SK-N-SH (cell line): ENCODE measurements around the gene PSMF1. TPM values are rescaled to one million over a fixed set of nuclear protein-coding genes. Genes with fewer than 3 reads are reported as not detected.
A peak's percentile ranks its signal among the peaks of the same experiment; 100 is the strongest.

ENCODE experiments used
- CTCF ChIA-PET: fragments of 300-600, 350-600 bp; formaldehyde crosslinking; extraction: SDS; loops from one replicate; lab custom pipeline; 2021; lab: Yijun Ruan, JAX
- POLR2A ChIA-PET: fragments of 350-600 bp; sonication (Branson Sonifier 250); formaldehyde crosslinking; extraction: SDS; loops from one replicate; lab custom pipeline; 2020; ENCODE audit warnings: antibody characterized with exemption, inconsistent platforms; lab: Yijun Ruan, JAX
- DNase-seq: peaks from one replicate; pipeline ENCODE4 v3.0.0; 2012
- H2AFZ ChIP-seq: fragments of 200-600 bp; sonication (generic); 2 replicates; pipeline ENCODE4 v1.8.1; 2016; ENCODE audit warnings: antibody characterized with exemption, mild to moderate bottlenecking, low read depth
- H3F3A ChIP-seq: fragments of 200-600 bp; sonication (generic); replicated peaks from 2 replicates; pipeline ENCODE3; 2016; ENCODE audit warnings: antibody characterized with exemption, mild to moderate bottlenecking; ENCODE audit not compliant: insufficient read depth
- H3K27ac ChIP-seq, 2 experiments: fragments of 200-500 bp in 1 of 2; fragments of 200-600 bp in 1 of 2; sonication (Bioruptor generic) in 1 of 2; sonication (generic), shearing (Covaris generic) in 1 of 2; 2 replicates each; pipeline versions ENCODE4 v1.5.1 to v1.6.1; 2014 to 2016; ENCODE audit warnings: low read depth in 2 of 2, inconsistent platforms in 1 of 2, low read length in 1 of 2, mild to moderate bottlenecking in 1 of 2, mixed read lengths in 1 of 2
- H3K27me3 ChIP-seq: fragments of 200-600 bp; sonication (generic), shearing (Covaris generic); 2 replicates; pipeline ENCODE4 v1.6.1; 2016; ENCODE audit warnings: mixed run types; ENCODE audit not compliant: insufficient read depth
- H3K36me3 ChIP-seq, 2 experiments: fragments of 200-500 bp in 1 of 2; fragments of 200-600 bp in 1 of 2; sonication (Bioruptor generic) in 1 of 2; sonication (generic) in 1 of 2; replicated peaks in 1 of 2; 2 replicates each; pipeline versions ENCODE3 to v1.5.1; 2014 to 2016; ENCODE audit warnings: low read length in 1 of 2, mild to moderate bottlenecking in 1 of 2; ENCODE audit not compliant: insufficient read depth in 2 of 2, control insufficient read depth in 1 of 2
- H3K4me1 ChIP-seq, 2 experiments: fragments of 200-500 bp in 1 of 2; fragments of 200-600 bp in 1 of 2; sonication (Bioruptor generic) in 1 of 2; sonication (generic), shearing (Covaris generic) in 1 of 2; 2 replicates each; pipeline versions ENCODE4 v1.5.1 to v1.6.1; 2014 to 2016; ENCODE audit warnings: low read depth in 1 of 2, low read length in 1 of 2, mixed run types in 1 of 2; ENCODE audit not compliant: insufficient read depth in 2 of 2, control insufficient read depth in 1 of 2
- H3K4me2 ChIP-seq: fragments of 200-600 bp; sonication (generic), shearing (Covaris generic); 2 replicates; pipeline ENCODE4 v1.6.1; 2017; ENCODE audit warnings: mixed run types
- H3K4me3 ChIP-seq, 2 experiments: fragments of 200-500 bp in 1 of 2; fragments of 200-600 bp in 1 of 2; sonication (Bioruptor generic) in 1 of 2; sonication (generic), shearing (Covaris generic) in 1 of 2; 2 replicates each; pipeline versions ENCODE4 v1.5.1 to v1.8.1; 2014 to 2016; ENCODE audit warnings: low read depth in 2 of 2, inconsistent platforms in 1 of 2, low read length in 1 of 2, mild to moderate bottlenecking in 1 of 2, mixed read lengths in 1 of 2, moderate library complexity in 1 of 2
- H3K79me2 ChIP-seq: fragments of 200-600 bp; sonication (generic); 2 replicates; pipeline ENCODE4 v1.8.1; 2017; ENCODE audit warnings: mild to moderate bottlenecking; ENCODE audit not compliant: insufficient read depth
- H3K9ac ChIP-seq: fragments of 200-600 bp; sonication (generic); 2 replicates; pipeline ENCODE4 v1.6.1; 2017; ENCODE audit warnings: mixed run types
- H3K9me2 ChIP-seq: fragments of 200-600 bp; sonication (generic); 2 replicates; pipeline ENCODE4 v1.6.1; 2017; ENCODE audit warnings: mixed run types
- H3K9me3 ChIP-seq: fragments of 200-600 bp; sonication (generic); 2 replicates; pipeline ENCODE4 v1.6.1; 2017; ENCODE audit warnings: mixed run types, mild to moderate bottlenecking, moderate library complexity
- H4K20me1 ChIP-seq: fragments of 200-600 bp; sonication (generic); 2 replicates; pipeline ENCODE4 v1.6.1; 2017; ENCODE audit warnings: mild to moderate bottlenecking, mixed run types; ENCODE audit not compliant: insufficient read depth
- CHD2 ChIP-seq: fragments of 150-350 bp; IDR thresholded peaks from 2 replicates; pipeline ENCODE4 v1.6.1; 2018; ENCODE audit warnings: low read length; ENCODE audit not compliant: partially characterized antibody
- ELF1 ChIP-seq: IDR thresholded peaks from 2 replicates; pipeline ENCODE4 v1.4.0; 2012
- EP300 ChIP-seq, 2 experiments: IDR thresholded peaks; 2 replicates each; pipeline versions ENCODE4 v1.4.0 to v1.6.1; 2012; ENCODE audit warnings: borderline replicate concordance in 1 of 2, low read depth in 1 of 2, low read length in 1 of 2
- EZH2phosphoT487 ChIP-seq: fragments of 200-600 bp; sonication (generic); IDR thresholded peaks from 2 replicates; pipeline ENCODE4 v1.6.1; 2017; ENCODE audit warnings: low read depth, mixed run types, mild to moderate bottlenecking, antibody characterized with exemption, moderate library complexity, borderline replicate concordance
- FOSL2 ChIP-seq: IDR thresholded peaks from 2 replicates; pipeline ENCODE4 v1.4.0; 2012; ENCODE audit warnings: low read depth, mild to moderate bottlenecking, moderate library complexity, borderline replicate concordance
- FOXJ3 ChIP-seq: sonication (generic); formaldehyde crosslinking; IDR thresholded peaks from 2 replicates; pipeline ENCODE4 v1.5.1; 2020; ENCODE audit warnings: mild to moderate bottlenecking, missing genetic modification reagents
- MEF2A ChIP-seq: IDR thresholded peaks from 2 replicates; pipeline ENCODE4 v1.4.0; 2012; ENCODE audit warnings: low read depth, borderline replicate concordance
- NRF1 ChIP-seq: IDR thresholded peaks from 2 replicates; pipeline ENCODE4 v1.6.1; 2012; ENCODE audit warnings: low read depth, mild to moderate bottlenecking, low read length
- POLR2AphosphoS5 ChIP-seq: IDR thresholded peaks from 2 replicates; pipeline ENCODE4 v1.6.1; 2012; ENCODE audit warnings: low read depth, low read length
- RXRA ChIP-seq: IDR thresholded peaks from 2 replicates; pipeline ENCODE4 v1.4.0; 2012; ENCODE audit warnings: low read depth, mild to moderate bottlenecking, borderline replicate concordance
- SIN3A ChIP-seq: IDR thresholded peaks from 2 replicates; pipeline ENCODE4 v1.6.1; 2012; ENCODE audit warnings: low read depth, mild to moderate bottlenecking, low read length, moderate library complexity, borderline replicate concordance
- SMC3 ChIP-seq: IDR thresholded peaks from 2 replicates; pipeline ENCODE4 v1.6.1; 2012; ENCODE audit warnings: low read depth, low read length, improper control_type of control experiment
- TAF1 ChIP-seq: IDR thresholded peaks from 2 replicates; pipeline ENCODE4 v1.6.1; 2012; ENCODE audit warnings: low read depth, mild to moderate bottlenecking, low read length, moderate library complexity, borderline replicate concordance
- TCF12 ChIP-seq: IDR thresholded peaks from 2 replicates; pipeline ENCODE4 v1.4.0; 2012
- YY1 ChIP-seq: IDR thresholded peaks from 2 replicates; pipeline ENCODE4 v1.4.0; 2012; ENCODE audit warnings: low read depth, mild to moderate bottlenecking
- WGBS: methylation state at CpG from one replicate; pipeline ENCODE4 v1.1.6; 2017; ENCODE audit warnings: low lambda C conversion rate; 5-methylcytosine and 5-hydroxymethylcytosine counted together
- polyA plus RNA-seq, 3 experiments: library from polyadenylated mRNA; depleted of rRNA; stranded (reverse); fragments of >200 nt; gene quantifications; 2 replicates each; pipeline ENCODE4 v1.2.3, GENCODE V29; 2012
- TF ChIP-seq, protein P1 (sequence below): IDR thresholded peaks from 2 replicates; pipeline ENCODE4; 2012
- TF ChIP-seq, protein P2 (sequence below): fragments of 150-350 bp; IDR thresholded peaks from 2 replicates; pipeline ENCODE4 v1.6.1; 2017; ENCODE audit warnings: antibody characterized with exemption, low read length, low read depth, borderline replicate concordance
- TF ChIP-seq, protein P3 (sequence below): IDR thresholded peaks from 2 replicates; pipeline ENCODE4 v1.4.0; 2012; ENCODE audit warnings: low read depth
- TF ChIP-seq, protein P4 (sequence below): IDR thresholded peaks from 2 replicates; pipeline ENCODE4 v1.6.1; 2012; ENCODE audit warnings: mild to moderate bottlenecking, low read depth, low read length, moderate library complexity

PSMF1 gene
- polyA plus RNA-seq, 1 of the 3 experiments (the other 2 are of a cell fraction), result 103 TPM

- TF ChIP-seq, protein P1, sequence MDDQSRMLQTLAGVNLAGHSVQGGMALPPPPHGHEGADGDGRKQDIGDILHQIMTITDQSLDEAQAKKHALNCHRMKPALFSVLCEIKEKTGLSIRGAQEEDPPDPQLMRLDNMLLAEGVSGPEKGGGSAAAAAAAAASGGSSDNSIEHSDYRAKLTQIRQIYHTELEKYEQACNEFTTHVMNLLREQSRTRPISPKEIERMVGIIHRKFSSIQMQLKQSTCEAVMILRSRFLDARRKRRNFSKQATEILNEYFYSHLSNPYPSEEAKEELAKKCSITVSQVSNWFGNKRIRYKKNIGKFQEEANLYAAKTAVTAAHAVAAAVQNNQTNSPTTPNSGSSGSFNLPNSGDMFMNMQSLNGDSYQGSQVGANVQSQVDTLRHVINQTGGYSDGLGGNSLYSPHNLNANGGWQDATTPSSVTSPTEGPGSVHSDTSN, result peak; percentile 56
- TF ChIP-seq, protein P2, sequence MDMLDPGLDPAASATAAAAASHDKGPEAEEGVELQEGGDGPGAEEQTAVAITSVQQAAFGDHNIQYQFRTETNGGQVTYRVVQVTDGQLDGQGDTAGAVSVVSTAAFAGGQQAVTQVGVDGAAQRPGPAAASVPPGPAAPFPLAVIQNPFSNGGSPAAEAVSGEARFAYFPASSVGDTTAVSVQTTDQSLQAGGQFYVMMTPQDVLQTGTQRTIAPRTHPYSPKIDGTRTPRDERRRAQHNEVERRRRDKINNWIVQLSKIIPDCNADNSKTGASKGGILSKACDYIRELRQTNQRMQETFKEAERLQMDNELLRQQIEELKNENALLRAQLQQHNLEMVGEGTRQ, result no peak
- TF ChIP-seq RXRA, result no peak
- TF ChIP-seq POLR2AphosphoS5, result peak; percentile 94
- TF ChIP-seq EZH2phosphoT487, result no peak
- TF ChIP-seq ELF1, result peak; percentile 97
- peak; percentile 25; a peak in 1 of 4 replicates for TF ChIP-seq EP300 (IDR thresholded peaks at IDR 0.05; ENCODE audit: borderline replicate concordance in 1 of 2, low read depth in 1 of 2, low read length in 1 of 2)
- TF ChIP-seq, protein P3, sequence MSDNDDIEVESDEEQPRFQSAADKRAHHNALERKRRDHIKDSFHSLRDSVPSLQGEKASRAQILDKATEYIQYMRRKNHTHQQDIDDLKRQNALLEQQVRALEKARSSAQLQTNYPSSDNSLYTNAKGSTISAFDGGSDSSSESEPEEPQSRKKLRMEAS, result peak; percentile 96
- TF ChIP-seq TAF1, result peak; percentile 89
- no peak for TF ChIP-seq FOXJ3 (CRISPR knock-in tag)
- TF ChIP-seq CHD2, result peak; percentile 95
Measured at GRCh38 chr20:1118336-1119127, at the start of gene PSMF1 (continued).

GRCh38 chr20:1072258-1072657 is 46.1 kb upstream of the PSMF1 start:
- ChIA-PET POLR2A (no interaction called here), CTCF (no interaction called here)
- no peaks in the 10 kb centered on the region for H3K36me3 ChIP-seq
- no peaks in the 10 kb centered on the region for H3K27me3 ChIP-seq
- TF ChIP-seq, protein P4, sequence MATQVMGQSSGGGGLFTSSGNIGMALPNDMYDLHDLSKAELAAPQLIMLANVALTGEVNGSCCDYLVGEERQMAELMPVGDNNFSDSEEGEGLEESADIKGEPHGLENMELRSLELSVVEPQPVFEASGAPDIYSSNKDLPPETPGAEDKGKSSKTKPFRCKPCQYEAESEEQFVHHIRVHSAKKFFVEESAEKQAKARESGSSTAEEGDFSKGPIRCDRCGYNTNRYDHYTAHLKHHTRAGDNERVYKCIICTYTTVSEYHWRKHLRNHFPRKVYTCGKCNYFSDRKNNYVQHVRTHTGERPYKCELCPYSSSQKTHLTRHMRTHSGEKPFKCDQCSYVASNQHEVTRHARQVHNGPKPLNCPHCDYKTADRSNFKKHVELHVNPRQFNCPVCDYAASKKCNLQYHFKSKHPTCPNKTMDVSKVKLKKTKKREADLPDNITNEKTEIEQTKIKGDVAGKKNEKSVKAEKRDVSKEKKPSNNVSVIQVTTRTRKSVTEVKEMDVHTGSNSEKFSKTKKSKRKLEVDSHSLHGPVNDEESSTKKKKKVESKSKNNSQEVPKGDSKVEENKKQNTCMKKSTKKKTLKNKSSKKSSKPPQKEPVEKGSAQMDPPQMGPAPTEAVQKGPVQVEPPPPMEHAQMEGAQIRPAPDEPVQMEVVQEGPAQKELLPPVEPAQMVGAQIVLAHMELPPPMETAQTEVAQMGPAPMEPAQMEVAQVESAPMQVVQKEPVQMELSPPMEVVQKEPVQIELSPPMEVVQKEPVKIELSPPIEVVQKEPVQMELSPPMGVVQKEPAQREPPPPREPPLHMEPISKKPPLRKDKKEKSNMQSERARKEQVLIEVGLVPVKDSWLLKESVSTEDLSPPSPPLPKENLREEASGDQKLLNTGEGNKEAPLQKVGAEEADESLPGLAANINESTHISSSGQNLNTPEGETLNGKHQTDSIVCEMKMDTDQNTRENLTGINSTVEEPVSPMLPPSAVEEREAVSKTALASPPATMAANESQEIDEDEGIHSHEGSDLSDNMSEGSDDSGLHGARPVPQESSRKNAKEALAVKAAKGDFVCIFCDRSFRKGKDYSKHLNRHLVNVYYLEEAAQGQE, result no peak
- no peak for TF ChIP-seq EP300 (IDR thresholded peaks at IDR 0.05; ENCODE audit: borderline replicate concordance in 1 of 2, low read depth in 1 of 2, low read length in 1 of 2)
- no peak for TF ChIP-seq FOSL2
- no peak for TF ChIP-seq POLR2AphosphoS5
- TF ChIP-seq, protein P1, result no peak
- TF ChIP-seq ELF1, result no peak
- no peak for TF ChIP-seq YY1
- no peak for TF ChIP-seq TCF12
- TF ChIP-seq SIN3A, result no peak
- TF ChIP-seq MEF2A, result no peak
- no peak for TF ChIP-seq SMC3
- TF ChIP-seq NRF1, result no peak
- TF ChIP-seq, all 33 proteins: peak for 0
- H3K9me2 ChIP-seq, result no peaks in the 10 kb centered on the region
- WGBS, result 17% methylated on average over 2 of the region's 2 CpGs
- H3K27ac ChIP-seq, result no peak overlapping the region
- no peak overlapping the region for H3K4me2 ChIP-seq
- no peaks in the 10 kb centered on the region for H3K9me3 ChIP-seq
- no peak overlapping the region for H2AFZ ChIP-seq
- no peaks in the 10 kb centered on the region for H4K20me1 ChIP-seq
- no peak for DNase-seq
- H3K79me2 ChIP-seq, result no peaks in the 10 kb centered on the region
- H3K9ac ChIP-seq, result no peak overlapping the region
- H3K4me1 ChIP-seq, result no peaks in the 10 kb centered on the region
- H3K4me3 ChIP-seq, result no peak overlapping the region
- no peaks in the 10 kb centered on the region for H3F3A ChIP-seq
